ENCODE results near the gene RYR2. TPM values are rescaled to one million over a fixed set of nuclear protein-coding genes. Genes with fewer than 3 reads are reported as not detected.

The RYR2 gene
- total RNA-seq, 2 donors from 2014 or later, result 392 to 756 TPM

DNA sequence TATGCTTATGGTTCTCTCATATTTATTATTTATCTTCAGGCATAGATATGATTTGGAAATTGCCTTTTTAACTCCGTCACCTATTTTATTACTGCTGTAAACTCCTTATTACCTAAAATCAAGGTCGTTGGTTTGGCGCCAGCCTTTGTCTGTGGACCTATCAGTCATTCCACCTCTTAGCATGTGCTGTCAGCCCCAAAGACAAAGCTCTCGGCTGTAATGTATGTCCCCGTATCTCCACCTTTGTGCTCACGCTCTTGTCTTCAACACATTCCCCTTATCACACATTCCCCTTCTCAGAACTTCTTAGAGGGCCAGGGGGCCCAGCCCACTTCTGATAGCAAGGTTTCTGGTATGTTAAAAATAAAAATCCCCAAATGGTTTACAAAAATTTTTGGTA is 342.2 kb downstream of the RYR2 start:
- H3K27ac ChIP-seq, result peak overlapping the region in 1 of 2 donors; percentile 37
- no peaks in the 10 kb centered on the region for H3K27me3 ChIP-seq
- TF ChIP-seq, protein P1, sequence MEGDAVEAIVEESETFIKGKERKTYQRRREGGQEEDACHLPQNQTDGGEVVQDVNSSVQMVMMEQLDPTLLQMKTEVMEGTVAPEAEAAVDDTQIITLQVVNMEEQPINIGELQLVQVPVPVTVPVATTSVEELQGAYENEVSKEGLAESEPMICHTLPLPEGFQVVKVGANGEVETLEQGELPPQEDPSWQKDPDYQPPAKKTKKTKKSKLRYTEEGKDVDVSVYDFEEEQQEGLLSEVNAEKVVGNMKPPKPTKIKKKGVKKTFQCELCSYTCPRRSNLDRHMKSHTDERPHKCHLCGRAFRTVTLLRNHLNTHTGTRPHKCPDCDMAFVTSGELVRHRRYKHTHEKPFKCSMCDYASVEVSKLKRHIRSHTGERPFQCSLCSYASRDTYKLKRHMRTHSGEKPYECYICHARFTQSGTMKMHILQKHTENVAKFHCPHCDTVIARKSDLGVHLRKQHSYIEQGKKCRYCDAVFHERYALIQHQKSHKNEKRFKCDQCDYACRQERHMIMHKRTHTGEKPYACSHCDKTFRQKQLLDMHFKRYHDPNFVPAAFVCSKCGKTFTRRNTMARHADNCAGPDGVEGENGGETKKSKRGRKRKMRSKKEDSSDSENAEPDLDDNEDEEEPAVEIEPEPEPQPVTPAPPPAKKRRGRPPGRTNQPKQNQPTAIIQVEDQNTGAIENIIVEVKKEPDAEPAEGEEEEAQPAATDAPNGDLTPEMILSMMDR (IDR thresholded peaks at IDR 0.05), result no peak
- H3K4me3 ChIP-seq, result no peak overlapping the region
- H3K36me3 ChIP-seq, result peaks cover 5% of the 10 kb centered on the region
- H3K9me3 ChIP-seq, result no peaks in the 10 kb centered on the region
- no peak for DNase-seq (ENCODE audit: low spot score)
- peaks cover 0 to 13% of the 10 kb centered on the region in 2 donors for H3K4me1 ChIP-seq

DNA sequence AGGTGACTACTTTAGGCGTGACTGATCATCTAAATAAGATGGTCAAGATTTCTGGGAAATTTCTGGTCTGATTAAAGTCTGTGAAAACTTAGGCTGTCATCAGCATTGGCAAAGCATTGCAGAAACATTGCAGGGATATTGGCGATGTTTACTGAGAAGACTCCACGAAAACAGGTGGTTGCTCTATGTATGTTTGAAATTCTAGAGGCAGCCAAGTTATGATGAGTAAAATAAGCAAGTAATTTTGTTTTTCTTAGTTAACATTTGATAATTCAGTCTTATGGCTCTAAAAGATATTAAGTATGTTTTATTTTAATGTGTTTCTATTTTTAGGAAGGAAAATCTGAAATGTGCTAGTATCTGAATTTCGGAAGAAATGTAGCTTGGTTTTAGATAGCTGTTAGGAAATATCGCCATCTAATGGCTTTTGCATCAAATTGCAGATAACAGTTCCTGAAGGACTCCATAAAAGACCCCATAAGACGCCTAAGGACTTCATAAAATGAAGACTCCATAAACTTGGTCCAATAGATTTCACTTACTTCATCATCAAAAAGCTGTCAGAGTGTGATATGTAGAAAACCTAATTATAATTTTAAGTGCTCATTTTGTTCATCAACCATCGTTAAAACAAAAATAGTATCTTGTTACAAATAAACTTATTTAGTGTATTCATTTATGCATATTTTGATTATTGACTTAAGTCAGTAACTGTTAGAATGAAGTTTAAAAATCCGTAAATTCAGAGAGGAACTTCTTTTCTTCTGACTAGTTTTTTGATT is 344.6 kb downstream of the RYR2 start:
- Histone ChIP-seq H3K27me3 (no peaks in the 10 kb centered on the region), H3K36me3 (peaks cover 9% of the 10 kb centered on the region), H3K4me3 (no peak overlapping the region), H3K9me3 (no peaks in the 10 kb centered on the region), H3K27ac (no peak overlapping the region), H3K4me1 (peaks cover 0 to 13% of the 10 kb centered on the region in 2 donors)
- DNase-seq (ENCODE audit: low spot score), result no peak
- TF ChIP-seq, protein P1 (IDR thresholded peaks at IDR 0.05), result peak; percentile 25 to 72

DNA sequence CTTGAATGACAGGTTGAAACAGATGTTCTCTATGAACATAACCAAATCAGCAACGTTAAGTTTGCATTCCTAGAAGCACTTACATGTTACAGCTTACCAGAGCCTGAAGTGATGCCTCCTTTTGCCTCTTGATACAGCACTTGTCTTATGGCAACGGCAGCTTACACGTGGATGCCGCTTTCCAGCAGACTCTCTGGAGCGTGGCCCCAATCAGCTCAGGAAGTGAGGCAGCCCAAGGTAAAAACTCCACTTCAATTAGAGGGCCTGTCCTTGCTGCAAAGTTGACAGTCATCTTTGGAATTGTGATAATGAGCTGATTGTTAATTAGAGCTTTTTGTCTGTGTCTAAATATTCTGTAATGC is 345.1 kb downstream of the RYR2 start:
- H3K4me3 ChIP-seq, result no peak overlapping the region
- H3K27ac ChIP-seq, result no peak overlapping the region
- H3K36me3 ChIP-seq, result peaks cover 10% of the 10 kb centered on the region
- peaks cover 0 to 13% of the 10 kb centered on the region in 2 donors for H3K4me1 ChIP-seq
- no peak for DNase-seq (ENCODE audit: low spot score)
- no peaks in the 10 kb centered on the region for H3K27me3 ChIP-seq
- H3K9me3 ChIP-seq, result no peaks in the 10 kb centered on the region
- TF ChIP-seq, protein P1 (IDR thresholded peaks at IDR 0.05), result no peak

DNA sequence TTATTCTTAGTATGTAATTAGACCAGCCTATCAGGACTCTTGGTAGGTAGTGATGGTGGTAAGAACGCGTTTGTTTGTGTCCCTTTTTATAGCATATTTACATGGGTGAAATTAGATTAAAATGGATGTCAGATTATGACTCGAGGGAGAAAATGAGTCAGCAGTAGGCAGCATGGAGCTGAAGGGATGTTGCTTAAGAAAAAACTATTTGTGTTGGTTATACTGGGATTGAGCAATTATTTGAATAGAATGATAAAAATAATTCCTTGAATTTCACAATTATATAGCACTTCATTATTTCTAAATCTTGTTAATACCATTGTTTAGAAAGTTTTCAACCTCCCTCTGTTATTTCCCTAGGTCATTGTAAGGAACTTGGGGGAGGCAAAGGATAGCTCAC is 348.8 kb downstream of the RYR2 start:
- TF ChIP-seq, protein P1 (IDR thresholded peaks at IDR 0.05), result no peak
- no peaks in the 10 kb centered on the region for H3K4me1 ChIP-seq

DNA sequence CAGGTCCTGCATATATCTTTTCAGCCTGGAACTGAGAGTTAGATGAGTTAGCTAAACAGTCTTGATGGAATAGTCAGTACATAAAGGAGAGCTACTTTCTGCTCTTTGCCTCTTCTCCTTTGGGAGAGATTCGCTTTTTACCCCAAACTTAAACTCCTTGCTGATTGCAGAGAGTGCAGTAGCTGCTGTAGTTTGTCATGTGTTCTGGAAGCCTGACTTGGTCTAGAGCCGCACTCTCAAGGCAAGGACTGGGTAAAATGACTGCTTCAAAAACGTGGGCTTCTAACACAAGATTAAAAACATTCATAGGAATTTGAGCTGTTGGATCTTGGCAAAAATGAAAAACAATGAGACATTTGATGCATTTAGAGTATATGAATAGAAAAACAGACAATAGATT is 351.6 kb downstream of the RYR2 start:
- H3K4me1 ChIP-seq, result no peaks in the 10 kb centered on the region
- no peaks in the 10 kb centered on the region for H3K27me3 ChIP-seq
- peaks cover 35% of the 10 kb centered on the region for H3K36me3 ChIP-seq
- no peak overlapping the region for H3K27ac ChIP-seq
- H3K4me3 ChIP-seq, result no peak overlapping the region
- DNase-seq (ENCODE audit: low spot score), result no peak
- TF ChIP-seq, protein P1 (IDR thresholded peaks at IDR 0.05), result no peak
- no peaks in the 10 kb centered on the region for H3K9me3 ChIP-seq

More for the DNA sequence above, 348.8 kb downstream of the RYR2 start:
- Histone ChIP-seq H3K36me3 (peaks cover 20% of the 10 kb centered on the region), H3K9me3 (no peaks in the 10 kb centered on the region), H3K27me3 (no peaks in the 10 kb centered on the region), H3K27ac (peak overlapping the region in 1 of 2 donors; percentile 24), H3K4me3 (no peak overlapping the region)
- DNase-seq (ENCODE audit: low spot score), result no peak

DNA sequence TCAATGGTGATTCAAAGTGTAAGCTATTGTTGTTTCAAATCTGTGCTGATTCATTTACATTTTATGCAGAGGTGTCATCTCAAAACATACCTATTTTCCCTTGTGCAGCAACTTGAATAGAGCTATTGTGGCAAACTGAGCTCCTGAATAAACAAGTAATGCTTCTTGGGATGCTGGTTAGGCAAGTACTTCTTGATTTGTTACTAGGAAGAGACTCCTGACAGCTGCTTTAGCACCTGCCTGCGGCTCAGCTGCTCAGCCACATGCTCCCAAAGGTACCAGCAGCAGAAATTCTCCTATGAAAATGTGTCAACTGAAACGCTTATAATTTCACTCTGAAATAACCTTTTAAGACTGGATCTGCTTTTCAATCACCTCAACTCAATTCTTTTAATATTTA is 352.3 kb downstream of the RYR2 start:
- Histone ChIP-seq H3K27ac (no peak overlapping the region), H3K27me3 (no peaks in the 10 kb centered on the region), H3K4me3 (no peak overlapping the region), H3K36me3 (peaks cover 40% of the 10 kb centered on the region), H3K9me3 (no peaks in the 10 kb centered on the region), H3K4me1 (no peaks in the 10 kb centered on the region)
- DNase-seq (ENCODE audit: low spot score), result no peak
- TF ChIP-seq, protein P1 (IDR thresholded peaks at IDR 0.05), result no peak
